Body of pancreas (tissue), 4 donors: ENCODE results near the gene NDUFA1.

Experiments
- CTCF ChIP-seq, 7 experiments: fragments of 450-650 bp in 4 of 7; fragments of 200-600 bp in 3 of 7; sonication (generic) in 3 of 7; IDR thresholded peaks; one replicate each; pipeline ENCODE4 v1.5.1; 2016 to 2019; ENCODE audit warnings: antibody characterized with exemption in 7 of 7
- POLR2A ChIP-seq, 3 donors: fragments of 450-650 bp; IDR thresholded peaks; one replicate each; pipeline ENCODE4 v1.6.1; 2016; ENCODE audit warnings: antibody characterized with exemption in 3 of 3, mild to moderate bottlenecking in 2 of 3

- TF ChIP-seq CTCF (IDR thresholded peaks at IDR 0.05), result no peak
- no peak for TF ChIP-seq POLR2A (IDR thresholded peaks at IDR 0.05)
Observed at GRCh38 chrX:119878740-119879139, 7.1 kb downstream of the NDUFA1 start.
